Suppressor macrophage treated with lipopolysaccharide for 4 hours (primary cell): ENCODE data around the gene OBSCN.

Source experiments
- DNase-seq: peaks from one replicate; pipeline ENCODE4 v3.0.0-alpha.2; 2020

OBSCN gene, protein sequence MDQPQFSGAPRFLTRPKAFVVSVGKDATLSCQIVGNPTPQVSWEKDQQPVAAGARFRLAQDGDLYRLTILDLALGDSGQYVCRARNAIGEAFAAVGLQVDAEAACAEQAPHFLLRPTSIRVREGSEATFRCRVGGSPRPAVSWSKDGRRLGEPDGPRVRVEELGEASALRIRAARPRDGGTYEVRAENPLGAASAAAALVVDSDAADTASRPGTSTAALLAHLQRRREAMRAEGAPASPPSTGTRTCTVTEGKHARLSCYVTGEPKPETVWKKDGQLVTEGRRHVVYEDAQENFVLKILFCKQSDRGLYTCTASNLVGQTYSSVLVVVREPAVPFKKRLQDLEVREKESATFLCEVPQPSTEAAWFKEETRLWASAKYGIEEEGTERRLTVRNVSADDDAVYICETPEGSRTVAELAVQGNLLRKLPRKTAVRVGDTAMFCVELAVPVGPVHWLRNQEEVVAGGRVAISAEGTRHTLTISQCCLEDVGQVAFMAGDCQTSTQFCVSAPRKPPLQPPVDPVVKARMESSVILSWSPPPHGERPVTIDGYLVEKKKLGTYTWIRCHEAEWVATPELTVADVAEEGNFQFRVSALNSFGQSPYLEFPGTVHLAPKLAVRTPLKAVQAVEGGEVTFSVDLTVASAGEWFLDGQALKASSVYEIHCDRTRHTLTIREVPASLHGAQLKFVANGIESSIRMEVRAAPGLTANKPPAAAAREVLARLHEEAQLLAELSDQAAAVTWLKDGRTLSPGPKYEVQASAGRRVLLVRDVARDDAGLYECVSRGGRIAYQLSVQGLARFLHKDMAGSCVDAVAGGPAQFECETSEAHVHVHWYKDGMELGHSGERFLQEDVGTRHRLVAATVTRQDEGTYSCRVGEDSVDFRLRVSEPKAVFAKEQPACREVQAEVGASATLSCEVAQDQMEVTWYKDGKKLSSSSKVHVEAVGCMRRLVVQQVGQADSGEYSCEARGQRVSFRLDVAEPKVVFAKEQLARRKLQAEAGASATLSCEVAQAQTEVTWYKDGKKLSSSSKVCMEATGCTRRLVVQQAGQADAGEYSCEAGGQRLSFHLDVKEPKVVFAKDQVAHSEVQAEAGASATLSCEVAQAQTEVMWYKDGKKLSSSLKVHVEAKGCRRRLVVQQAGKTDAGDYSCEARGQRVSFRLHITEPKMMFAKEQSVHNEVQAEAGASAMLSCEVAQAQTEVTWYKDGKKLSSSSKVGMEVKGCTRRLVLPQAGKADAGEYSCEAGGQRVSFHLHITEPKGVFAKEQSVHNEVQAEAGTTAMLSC (N-terminal part only)

DNA sequence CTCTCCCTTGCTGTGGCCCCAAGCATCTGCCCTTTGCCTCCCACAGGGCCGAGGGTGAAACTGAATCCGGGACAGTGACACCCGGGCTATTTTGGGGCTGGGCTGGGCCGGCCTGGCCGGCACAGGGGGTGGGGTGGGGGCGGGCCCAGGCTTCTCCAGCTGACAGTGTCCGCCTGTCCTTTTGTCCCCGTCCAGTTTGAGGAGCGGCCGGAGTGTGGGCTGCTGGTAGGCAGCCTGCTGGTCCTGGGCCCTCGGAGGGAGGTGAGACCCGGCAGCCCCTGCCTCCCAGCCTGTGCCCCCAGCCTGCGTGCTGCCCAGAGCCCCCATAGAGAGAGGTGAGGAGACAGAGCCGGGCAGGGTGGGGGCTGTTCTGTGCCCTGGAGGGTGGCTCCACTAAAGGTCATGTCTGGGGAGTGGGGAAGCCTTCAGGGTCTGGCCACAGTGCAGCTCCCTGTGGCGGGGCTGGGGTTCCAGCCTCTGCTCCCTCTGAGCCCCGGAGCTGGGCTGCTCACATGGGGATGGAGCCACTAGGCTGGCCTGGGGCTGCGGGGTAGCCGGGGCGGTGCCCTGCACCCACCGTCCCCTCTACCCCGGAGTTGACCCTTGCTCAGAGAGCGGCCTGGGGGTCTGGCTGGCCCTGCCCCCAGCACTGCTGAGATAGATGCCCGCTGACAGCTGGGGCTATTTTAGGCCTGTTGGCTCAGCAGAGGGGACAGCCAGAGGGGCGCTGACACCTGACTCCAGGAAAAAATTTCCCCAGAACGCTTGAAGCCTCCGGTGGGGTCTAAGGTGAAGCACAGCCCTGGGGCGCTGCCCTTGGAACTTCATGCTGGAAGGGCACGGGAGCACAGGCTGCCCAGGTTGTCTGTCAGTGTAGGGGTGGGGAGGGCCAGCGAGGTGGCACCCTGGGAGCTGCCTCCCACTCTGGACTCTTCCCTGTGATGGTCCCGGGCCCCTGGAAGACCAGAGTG is at the start of gene OBSCN:
TSS of gene OBSCN (plus strand) at position 194 of the 971 bp plus-strand sequence. CDS start 3,740 bp downstream, outside the sequence.
- DNase-seq, result no peak

DNA sequence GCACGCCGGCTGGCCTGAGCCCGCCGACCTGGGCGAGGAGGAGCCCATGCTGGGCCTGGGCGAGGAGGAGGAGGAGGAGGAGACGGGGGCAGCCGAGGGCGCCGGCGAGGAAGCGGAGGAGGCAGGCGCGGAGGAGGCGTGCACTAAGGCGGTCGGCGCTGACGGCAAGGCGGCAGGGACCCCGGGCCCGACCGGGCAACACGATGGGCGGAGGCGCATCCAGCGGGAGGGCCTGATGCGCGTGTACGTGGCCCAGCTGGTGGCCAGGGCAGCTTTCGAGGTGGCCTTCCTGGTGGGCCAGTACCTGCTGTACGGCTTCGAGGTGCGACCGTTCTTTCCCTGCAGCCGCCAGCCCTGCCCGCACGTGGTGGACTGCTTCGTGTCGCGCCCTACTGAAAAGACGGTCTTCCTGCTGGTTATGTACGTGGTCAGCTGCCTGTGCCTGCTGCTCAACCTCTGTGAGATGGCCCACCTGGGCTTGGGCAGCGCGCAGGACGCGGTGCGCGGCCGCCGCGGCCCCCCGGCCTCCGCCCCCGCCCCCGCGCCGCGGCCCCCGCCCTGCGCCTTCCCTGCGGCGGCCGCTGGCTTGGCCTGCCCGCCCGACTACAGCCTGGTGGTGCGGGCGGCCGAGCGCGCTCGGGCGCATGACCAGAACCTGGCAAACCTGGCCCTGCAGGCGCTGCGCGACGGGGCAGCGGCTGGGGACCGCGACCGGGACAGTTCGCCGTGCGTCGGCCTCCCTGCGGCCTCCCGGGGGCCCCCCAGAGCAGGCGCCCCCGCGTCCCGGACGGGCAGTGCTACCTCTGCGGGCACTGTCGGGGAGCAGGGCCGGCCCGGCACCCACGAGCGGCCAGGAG is 49.5 kb upstream of the OBSCN start:
- DNase-seq, result no peak

DNA sequence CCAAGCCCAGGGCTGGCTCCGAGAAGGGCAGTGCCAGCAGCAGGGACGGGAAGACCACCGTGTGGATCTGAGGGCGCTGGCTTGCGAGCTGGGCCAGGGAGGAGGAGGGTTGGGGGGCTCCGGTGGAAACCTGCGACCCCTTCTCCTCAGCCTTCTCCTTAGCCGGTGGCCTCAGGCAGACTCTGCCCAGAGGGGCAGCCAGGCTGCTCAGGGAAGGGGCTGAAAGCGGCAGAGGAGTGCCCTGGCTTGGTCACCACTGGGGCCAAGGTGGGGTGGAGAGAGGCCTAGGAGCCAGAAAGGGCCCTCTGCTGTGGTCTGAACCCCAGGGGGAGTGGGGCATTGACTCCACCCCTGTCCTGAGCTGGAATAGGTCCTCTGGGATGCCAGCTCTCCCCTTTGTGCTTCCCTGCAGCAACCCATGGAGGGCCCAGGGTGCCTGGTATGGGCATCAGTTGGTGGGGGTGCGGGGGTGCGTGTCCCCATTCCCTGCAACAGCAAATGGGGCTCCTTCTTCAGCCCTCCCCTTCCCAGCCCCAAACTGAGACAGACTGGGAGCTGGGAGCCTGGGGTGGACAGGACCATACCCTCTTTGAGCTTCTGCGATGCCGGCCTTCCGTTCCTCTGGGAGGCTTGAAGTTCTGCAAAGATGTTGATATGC is 48.7 kb upstream of the OBSCN start:
- no peak for DNase-seq

DNA sequence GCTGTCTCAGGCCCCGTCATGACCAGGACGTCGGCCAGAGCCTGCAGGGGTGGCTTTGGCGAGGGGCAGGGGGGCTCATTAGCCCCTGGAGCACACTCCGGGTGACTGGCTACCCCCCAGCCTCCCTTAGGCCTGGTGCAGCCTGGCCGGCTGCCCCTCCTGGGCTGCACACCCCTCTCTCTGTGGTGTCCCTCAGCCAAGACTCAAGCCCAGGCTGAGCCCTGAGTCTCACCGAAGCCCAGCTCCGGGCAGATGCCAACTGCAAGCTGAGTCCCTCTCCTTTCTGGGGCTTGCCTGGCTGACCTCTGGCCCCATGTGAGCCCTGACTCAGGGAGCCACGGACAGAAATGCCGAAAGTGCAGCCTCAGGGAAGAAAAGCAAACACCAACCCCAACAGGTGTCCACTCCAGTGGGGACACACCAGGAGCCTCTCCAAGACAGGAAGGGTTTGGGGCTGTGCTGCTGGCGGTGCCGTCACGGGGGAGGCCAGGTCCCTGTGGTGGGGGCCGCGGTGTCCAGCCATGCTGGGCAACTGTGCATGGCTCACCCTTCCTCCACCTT is 47.6 kb upstream of the OBSCN start:
- no peak for DNase-seq

DNA sequence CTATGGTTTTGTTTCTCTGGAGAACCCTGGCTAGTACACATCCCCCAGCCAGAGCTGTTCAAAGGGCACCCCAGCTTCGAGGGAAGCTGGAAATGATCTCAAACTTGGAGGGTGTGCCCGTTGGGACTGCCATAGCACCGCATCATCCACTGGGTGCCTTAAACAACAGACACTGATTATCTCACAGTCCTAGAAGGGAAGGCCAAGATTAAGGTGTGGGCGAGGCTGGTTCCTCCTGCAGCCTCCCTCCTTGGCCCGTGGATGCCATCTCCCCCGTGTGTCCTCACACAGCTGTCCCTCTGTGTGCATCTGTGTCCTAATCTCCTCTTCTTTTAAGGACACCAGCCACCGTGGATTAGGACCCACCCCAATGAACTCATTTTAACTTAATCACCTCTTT is 46.5 kb upstream of the OBSCN start:
- peak; percentile 22 for DNase-seq

DNA sequence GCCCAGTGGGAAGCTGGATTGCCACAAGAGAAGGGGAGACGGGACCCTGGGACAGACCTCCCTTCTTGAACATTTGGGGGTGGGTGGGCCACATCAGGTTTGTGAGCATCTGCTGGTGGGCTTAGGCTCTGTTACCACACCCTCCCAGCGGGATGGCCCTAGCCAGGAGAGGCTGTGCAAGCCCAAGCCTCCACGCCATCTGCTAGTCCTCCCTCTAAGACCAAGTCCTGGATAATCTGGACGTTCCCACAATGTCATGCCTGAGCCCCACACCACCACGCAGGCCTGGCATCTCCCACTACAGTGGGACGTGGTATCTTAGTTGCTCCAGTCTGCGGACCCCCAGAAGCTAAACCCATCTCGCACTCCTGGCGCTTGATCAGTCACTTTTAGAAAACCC is 46.0 kb upstream of the OBSCN start:
- DNase-seq, result no peak

DNA sequence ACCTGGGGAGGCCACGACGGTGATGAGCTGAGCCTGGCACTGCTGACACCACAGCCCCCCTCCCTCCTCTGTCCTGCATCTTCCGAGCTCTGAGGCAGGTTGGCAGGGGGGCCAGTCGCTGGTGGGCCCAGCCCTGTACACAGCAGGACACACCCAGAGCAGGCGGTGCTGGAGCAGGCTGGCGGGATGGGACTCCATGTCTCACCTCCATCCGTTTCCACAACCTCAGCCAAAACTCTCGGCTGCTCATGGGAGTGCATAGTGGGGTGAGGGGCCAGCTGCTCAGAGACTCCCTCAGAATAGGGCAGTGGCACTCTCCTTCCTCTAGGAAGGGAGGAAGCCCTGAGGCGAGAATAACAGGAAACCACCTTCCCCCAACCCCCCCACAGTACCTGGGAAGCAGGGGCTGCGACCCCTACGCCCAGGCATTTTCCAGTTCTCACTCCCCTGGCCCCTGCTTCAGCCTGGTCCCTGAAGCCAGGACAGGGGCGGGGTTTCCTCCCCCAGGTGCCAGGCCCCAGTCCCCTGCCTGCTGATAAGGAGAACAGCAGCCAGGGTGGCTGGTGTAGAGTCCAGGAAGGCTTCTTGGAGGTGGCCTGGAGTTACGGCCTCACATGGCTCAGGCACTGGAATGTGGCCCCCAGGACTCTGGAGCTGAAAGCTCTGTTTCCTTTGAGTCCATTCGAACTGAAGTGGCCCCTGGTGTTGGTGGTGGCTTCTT is 45.4 kb upstream of the OBSCN start:
- DNase-seq, result no peak

DNA sequence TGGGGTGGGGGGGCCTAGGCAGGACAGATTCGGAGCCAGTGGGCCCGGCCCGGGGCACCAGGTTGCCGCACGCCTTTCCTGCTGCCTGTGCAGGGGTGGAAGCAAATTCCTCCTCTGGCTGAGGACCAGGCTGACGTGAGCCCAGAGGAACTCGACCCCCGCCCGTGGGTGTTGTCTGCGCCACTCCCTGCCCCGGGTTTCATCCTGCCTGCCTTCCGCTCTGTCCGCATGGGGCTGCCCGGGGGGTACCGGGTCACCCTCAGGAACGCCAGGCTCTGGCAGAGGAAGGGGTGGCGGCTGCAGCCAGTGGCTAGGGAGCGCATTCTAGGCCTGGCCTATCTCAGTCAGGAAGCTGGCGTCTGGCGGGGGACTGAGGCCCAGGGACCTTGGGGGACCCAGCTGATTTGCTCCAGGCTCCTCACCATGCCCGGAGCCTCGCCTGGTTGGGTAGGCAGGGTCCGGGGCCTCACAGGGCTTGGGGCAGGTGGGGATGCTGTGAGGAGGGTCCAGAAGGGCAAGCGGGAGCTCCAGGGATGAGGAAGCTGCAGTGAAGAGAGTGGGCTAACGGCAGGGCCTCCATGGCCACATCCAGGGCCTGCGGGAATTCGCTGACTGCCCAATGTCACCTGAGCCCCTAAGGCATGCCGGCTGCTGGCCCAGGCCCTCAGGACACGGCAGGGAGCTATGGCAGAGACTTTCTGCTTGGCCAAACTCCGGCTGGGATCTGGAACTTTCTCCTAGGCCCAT is 44.7 kb upstream of the OBSCN start:
- peak; percentile 36 for DNase-seq

DNA sequence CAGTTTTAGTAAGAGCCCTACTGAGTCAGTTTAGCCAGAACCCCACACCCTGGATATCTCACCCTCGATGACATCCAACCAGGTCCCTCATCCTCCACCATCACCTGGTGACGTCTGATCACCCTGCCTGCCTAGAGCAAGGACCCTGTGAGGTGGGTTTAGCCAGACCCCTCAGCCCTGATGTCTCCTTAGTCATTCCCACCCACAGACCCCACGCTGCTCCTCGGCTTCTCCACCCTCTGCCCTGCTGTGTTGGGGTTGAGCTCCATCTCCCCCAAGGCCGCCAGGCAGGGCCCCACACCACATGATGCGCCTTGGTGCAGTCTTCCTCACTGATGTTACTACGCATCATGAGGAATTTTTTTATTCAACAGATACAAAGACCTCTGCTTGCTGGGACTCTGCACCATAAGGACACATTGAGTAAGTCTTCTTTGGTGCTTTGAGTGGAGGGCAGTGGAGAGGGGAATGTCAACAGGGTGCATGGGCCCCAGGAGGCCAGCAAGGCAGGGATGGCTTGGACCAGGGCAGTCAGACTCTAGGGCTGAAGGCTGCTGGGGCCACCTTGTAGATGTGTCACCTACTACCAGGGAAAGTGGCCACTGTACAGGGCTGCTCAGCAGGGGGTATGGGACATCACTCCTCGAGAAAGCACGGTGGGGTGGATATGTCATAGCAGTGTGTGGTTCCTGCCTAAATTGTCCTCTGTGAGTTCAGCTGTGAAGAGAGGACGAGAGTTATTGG is 43.9 kb upstream of the OBSCN start:
- no peak for DNase-seq

DNA sequence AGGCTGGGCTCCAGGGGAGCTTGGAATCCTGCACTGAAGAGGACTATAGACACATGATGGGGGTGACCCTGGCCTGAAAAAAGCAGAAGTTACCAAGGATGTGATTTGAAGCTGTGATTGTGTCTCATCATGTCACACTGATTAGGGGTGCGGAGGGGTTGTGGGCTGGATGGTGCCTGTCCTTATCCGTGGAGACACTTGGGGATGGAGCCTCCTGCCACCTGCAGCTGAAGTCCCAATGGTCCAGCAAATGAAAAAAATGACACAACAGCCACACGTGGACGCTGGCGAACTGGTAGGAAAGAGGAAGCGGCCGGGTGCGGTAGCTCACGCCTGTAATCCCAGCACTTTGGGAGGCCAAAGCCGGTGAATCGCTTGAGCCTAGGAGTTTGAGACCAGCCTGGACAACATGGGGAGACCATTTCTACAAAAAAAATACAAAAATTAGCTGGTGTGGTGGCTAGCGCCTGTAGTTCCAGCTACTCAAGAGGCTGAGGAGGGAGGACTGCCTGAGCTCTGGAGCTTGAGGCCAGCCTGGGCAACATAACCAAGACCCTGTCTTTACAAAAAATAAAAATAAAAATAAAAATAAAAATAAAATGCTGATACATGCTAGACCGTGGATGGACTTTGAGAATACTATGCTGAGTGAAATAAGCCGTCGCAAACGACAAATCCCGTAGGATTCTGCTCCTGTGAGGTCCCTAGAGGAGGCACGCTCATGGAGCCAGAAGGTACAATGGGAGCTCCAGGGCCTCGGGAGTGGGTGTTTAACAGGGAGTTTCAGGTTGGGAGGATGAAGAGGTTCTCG is 43.1 kb upstream of the OBSCN start:
- DNase-seq, result peak; percentile 55

DNA sequence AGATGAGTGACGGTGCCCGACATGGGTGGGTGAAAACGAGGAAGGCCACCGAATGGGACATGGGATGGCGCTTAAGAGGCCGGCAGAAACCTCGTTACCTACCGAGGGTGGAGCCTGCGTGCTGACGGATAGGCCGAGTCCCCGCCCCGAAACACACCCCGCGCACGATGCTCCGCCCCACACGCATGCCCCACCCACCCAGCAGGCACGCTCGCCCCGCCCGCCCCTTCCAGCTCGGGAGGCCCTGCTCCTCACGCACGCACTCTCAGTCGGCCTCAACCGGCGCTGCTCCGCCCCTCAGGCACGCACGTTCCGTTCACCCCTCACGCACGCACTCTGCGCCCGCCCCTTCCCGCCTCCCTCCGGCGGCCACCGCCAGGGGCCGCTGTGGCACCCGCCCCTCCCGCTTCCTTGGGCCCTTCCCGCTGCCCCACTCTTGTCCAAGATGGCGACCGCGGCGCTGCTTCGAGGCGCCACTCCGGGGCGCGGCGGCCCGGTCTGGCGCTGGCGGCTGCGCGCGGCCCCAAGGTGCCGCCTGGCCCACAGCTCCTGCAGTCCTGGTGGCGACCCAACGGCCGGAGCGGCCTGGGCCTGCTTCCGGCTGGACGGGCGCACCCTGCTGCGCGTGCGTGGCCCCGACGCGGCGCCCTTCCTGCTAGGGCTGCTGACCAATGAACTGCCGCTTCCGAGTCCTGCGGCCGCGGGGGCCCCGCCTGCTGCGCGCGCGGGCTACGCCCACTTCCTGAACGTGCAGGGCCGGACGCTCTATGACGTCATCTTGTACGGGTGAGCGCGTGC is 42.3 kb upstream of the OBSCN start, which contains the start of gene IBA57:
TSS of gene IBA57 (plus strand) at position 433 of the 798 bp plus-strand sequence. CDS start at position 446, 13 bp downstream.
- peak; percentile 100 for DNase-seq

DNA sequence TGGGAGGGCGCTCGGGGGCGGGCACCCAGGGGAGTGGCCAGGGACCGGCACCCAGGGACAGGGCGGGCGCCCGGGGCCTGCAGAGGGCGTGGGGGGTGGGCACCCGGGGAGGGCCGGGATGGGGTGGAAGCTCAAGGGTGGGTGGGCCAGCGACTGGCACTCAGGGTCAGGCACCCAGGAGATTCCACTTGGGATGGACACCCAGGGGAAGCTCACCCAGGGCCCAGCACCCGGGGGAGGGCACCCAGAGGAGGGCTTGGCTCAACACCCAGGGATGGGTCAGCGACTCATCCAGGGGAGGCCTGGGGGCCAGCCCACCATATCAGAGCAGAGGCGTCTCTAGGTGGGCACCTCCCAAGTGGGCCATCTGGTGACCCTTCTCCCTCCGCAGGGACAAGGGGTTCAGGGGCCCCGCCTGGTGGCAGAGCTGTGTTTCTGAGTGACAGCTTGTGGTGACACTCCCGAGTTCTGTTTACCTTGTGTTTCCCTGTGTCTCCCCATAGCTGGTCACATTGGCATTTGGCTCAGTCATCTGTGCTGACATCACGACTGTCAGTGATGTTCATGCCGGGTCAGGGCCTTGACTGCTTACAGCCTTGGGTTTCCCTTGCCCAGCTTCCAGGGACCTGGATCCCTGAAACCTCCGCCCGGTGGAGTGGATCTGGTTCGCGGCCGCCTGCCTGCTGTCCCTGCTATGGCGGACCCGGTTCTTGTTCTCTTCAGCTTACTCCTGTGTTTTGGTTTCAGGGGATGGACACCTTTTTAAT is 41.5 kb upstream of the OBSCN start:
- peak; percentile 80 for DNase-seq

DNA sequence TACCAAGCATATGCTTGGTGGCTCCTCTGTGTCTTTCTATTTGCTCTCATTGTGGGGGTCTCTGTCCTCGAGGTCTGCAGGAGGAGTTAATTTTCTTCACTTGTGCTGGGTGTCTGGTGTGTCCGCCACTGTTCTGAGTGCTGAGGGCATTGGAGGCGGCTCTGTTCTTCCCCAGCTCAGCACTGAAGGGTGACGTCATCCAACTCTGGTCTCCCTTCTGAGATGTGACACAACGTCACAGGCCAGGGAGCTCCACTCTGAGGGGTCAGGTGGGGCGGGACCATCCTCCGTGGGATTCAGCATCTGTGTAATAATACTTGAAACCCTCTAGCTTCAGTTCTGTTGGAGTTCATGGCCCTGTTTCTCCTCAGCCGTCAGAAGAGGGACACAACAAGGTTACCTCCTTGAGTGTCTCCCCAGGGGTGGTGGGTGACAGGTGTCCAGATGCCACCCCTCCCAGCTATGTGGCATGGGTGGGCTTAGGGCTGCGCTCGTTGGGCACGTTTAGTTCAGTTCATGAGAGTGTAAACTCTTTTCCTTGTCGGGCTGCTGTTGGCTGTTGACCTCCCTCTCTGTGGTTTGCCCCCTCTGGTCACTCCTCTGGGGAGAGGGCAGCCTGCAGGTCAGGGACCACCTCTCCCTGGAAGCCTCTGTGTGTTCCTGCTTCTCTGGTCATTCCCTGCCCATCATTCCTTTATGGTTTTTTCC is 39.1 kb upstream of the OBSCN start:
- peak; percentile 17 for DNase-seq

DNA sequence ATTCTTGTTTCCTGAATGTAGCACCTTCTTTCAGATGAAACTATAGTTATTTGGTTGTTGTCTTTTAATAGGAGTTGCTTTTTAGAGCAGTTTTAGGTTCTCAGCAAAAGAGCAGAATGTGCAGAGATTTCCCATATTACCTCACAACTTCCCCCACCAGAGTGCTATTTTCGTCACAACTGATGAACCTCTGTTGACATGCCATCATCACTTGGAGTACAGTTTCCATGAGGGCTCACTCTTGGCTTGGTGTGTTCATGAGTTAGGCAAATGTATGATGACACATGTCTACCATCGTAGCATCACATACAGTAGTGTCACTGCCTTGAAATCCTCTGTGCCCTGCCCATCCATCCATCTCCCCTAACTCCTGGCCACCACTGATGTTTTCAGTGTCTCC is 38.5 kb upstream of the OBSCN start:
- DNase-seq, result peak; percentile 54
